BLaER1 treated with 17β-estradiol and CSF1 and Interleukin-3, amounts not matched to agents 10 nM and 100 nM (cell line): Measurements from ENCODE around the gene RGS7.
"Not testable (repeated sequence)": the region's sequence is repeated elsewhere in the genome, so short reads cannot be mapped to it uniquely, and the experiment has no call there.

Experiments used
- H3K27ac ChIP-seq, 11 experiments: shearing (Covaris generic); formaldehyde crosslinking; 2 replicates each; pipeline ENCODE4 v1.8.1; 2022
- H3K27me3 ChIP-seq, 11 experiments: shearing (Covaris generic); formaldehyde crosslinking; 2 replicates each; pipeline ENCODE4 v1.8.1; 2022
- H3K36me3 ChIP-seq, 11 experiments: shearing (Covaris generic); formaldehyde crosslinking; 2 replicates each; pipeline ENCODE4 v1.8.1; 2022
- H3K4me1 ChIP-seq, 10 experiments: shearing (Covaris generic); formaldehyde crosslinking; 2 replicates each; pipeline ENCODE4 v1.8.1; 2022
- H3K4me2 ChIP-seq, 11 experiments: shearing (Covaris generic); formaldehyde crosslinking; 2 replicates each; pipeline ENCODE4 v1.8.1; 2022
- H3K4me3 ChIP-seq, 10 experiments: shearing (Covaris generic); formaldehyde crosslinking; 2 replicates each; pipeline ENCODE4 v1.8.1; 2022
- H3K9ac ChIP-seq, 11 experiments: shearing (Covaris generic); formaldehyde crosslinking; 2 replicates each; pipeline ENCODE4 v1.8.1; 2022
- H3K9me3 ChIP-seq, 11 experiments: shearing (Covaris generic); formaldehyde crosslinking; replicated peaks in 1 of 11; 2 replicates each; pipeline ENCODE4 v1.8.1; 2022
- H4K20me1 ChIP-seq, 11 experiments: shearing (Covaris generic); formaldehyde crosslinking; 2 replicates each; pipeline ENCODE4 v1.8.1; 2022
- Cebpa-rat ChIP-seq, 11 experiments: shearing (Covaris generic); IDR thresholded peaks; 2 replicates each; pipeline ENCODE4 v1.8.1; 2022

The RGS7 gene

DNA sequence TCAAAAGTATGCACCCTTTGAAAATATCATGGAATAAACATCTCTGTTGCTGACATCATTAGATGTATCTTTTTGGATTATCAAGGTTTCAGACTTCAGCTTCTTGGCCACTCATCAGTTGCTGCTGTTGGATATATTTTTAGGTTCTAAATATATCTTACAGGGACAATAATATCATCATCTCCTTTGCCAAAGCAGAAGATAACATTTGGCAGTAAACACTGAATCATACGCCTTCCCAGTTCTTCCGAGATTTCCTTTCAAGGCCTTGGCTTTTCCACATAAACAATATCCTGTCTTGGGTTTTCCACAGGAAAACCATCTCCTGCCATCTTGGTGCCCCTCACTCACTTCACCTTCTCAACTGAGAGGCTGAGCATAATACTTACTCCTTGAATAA is 39.3 kb downstream of the RGS7 start:
- no peak overlapping the region for H3K4me3 ChIP-seq
- no peaks in the 10 kb centered on the region for H3K36me3 ChIP-seq
- no peak overlapping the region for H3K9ac ChIP-seq
- no peak for TF ChIP-seq Cebpa-rat (IDR thresholded peaks at IDR 0.05)
- H3K4me1 ChIP-seq, result no peaks in the 10 kb centered on the region
- no peaks in the 10 kb centered on the region for H4K20me1 ChIP-seq
- no peak overlapping the region for H3K27ac ChIP-seq
- no peak overlapping the region for H3K4me2 ChIP-seq
- H3K27me3 ChIP-seq, result no peaks in the 10 kb centered on the region
- H3K9me3 ChIP-seq, result no peaks in the 10 kb centered on the region

DNA sequence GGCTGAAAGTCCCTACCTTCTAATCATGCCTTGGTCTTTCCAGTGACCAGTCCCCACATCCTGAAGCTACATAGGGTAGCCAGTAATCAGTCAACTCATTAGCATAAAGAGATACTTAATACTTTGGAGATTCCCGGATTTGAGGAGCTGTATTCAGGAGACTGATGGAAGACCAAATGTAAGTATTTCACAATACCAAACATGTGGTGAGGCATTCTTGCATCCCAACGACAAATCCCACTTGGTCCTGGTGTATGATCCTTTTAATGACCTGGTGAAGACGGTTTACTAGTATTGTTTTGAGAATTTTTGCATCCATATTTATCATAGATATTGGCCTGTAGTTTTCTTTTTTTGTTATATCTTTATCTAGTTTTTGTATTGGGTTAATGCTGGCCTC is 40.6 kb downstream of the RGS7 start:
- 0 out of 22 replicates have a peak, but pooled peaks of 1 of the 11 experiments have one; percentile 33 for TF ChIP-seq Cebpa-rat (IDR thresholded peaks at IDR 0.05)

DNA sequence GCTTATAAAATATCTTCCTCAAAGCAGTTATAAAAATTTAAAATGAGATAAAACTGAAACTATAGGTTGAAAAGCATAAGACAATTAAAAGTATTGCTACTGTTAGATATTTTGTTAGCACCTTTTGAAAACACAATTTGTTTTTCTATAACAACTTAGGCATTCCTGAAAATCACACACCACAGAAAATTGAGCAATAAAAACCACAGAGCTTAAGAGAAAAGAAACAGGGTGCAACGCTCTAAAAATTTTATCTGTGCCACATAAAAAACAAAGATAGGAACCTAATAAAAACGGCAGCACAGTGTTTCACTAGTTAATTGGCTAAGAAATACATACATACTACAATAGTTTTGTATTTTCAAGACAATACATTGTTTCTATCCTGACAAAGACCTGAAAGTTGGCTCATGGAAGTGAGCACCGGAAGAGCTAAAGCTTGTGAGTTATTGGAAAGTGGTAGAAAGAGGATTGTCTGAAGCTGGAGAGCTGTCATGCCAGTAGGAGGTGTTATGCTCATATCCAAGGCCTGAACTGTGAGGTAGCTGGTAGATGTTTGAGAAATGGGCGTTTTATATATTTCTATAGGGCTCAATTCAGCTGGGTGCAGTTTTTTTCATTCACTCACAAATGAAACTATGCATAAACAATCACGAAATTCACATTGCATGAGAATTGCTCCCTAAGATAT is 45.8 kb downstream of the RGS7 start:
- no peak overlapping the region for H3K4me3 ChIP-seq
- no peak for TF ChIP-seq Cebpa-rat (IDR thresholded peaks at IDR 0.05)
- no peak overlapping the region for H3K9ac ChIP-seq
- peaks cover 0 to under 1% (median 0%) of the 10 kb centered on the region in 11 experiments; a peak in 1 of 22 replicates for H3K9me3 ChIP-seq
- H3K27me3 ChIP-seq, result no peaks in the 10 kb centered on the region
- H3K27ac ChIP-seq, result no peak overlapping the region
- no peaks in the 10 kb centered on the region for H3K36me3 ChIP-seq
- H3K4me1 ChIP-seq, result peaks cover 0 to 12% (median 0%) of the 10 kb centered on the region in 10 experiments; a peak in 6 of 20 replicates
- H4K20me1 ChIP-seq, result no peaks in the 10 kb centered on the region
- peak overlapping the region in 2 of 11 experiments; percentile 20 to 53; a peak in 3 of 22 replicates for H3K4me2 ChIP-seq

More for the DNA sequence above, 40.6 kb downstream of the RGS7 start:
- H3K27ac ChIP-seq, result no peak overlapping the region
- no peaks in the 10 kb centered on the region for H3K36me3 ChIP-seq
- no peaks in the 10 kb centered on the region; a peak in 1 of 20 replicates for H3K4me1 ChIP-seq
- H3K4me2 ChIP-seq, result no peak overlapping the region
- no peak overlapping the region for H3K4me3 ChIP-seq
- H3K27me3 ChIP-seq, result no peaks in the 10 kb centered on the region
- H3K9me3 ChIP-seq, result no peaks in the 10 kb centered on the region
- H4K20me1 ChIP-seq, result no peaks in the 10 kb centered on the region
- H3K9ac ChIP-seq, result no peak overlapping the region

DNA sequence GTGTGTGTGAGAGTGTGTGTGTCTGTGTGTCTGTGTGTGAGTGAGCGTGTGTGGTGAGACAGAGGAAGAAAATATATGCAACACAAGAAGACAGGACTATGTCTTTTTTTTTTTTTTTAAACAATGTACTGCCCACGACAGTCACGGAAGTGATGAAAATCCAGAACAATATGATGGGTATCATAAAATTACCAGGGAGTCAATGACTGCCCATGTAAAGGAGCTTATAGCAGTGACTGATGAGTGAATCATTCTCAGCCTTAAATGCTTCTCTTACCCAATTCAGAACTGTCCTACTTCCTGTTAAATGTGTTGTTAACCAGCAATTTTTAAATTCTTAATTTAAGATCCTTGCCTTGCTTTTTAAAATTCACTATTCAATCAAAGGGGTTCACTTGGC is 46.6 kb downstream of the RGS7 start:
- H3K9ac ChIP-seq, result no peak overlapping the region
- H3K4me2 ChIP-seq, result peak overlapping the region in 2 of 11 experiments; percentile 20 to 53; a peak in 3 of 22 replicates
- H3K27ac ChIP-seq, result no peak overlapping the region
- TF ChIP-seq Cebpa-rat (IDR thresholded peaks at IDR 0.05), result no peak
- H3K4me1 ChIP-seq, result peaks cover 0 to 12% (median 0%) of the 10 kb centered on the region in 10 experiments; a peak in 6 of 20 replicates
- H3K27me3 ChIP-seq, result no peaks in the 10 kb centered on the region
- no peaks in the 10 kb centered on the region for H4K20me1 ChIP-seq
- H3K4me3 ChIP-seq, result no peak overlapping the region
- no peaks in the 10 kb centered on the region for H3K36me3 ChIP-seq
- H3K9me3 ChIP-seq, result peaks cover 2 to 8% (median 5%) of the 10 kb centered on the region in 11 experiments; a peak in 20 of 22 replicates

DNA sequence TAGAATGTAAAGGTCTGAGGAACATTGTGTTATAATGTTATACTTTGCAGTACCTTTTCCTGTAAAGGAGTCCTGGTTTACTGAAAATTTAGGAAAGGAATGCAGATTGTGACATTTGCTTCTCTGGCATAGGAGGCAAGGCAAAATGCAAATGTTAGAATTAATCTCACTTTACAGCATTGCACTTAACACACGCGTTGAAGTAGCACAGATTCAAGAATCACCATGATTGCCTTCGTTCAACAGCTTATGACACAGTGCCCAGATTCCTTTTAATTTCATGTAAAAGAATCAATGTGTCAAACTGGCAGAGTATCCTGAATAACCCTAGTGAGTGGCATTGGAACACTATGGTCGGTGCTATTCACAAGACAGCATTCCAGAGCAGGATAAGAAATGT is 47.4 kb downstream of the RGS7 start:
- Histone ChIP-seq H3K9ac (no peak overlapping the region), H3K4me1 (peaks cover 0 to 12% (median 0%) of the 10 kb centered on the region in 10 experiments; a peak in 6 of 20 replicates), H3K36me3 (no peaks in the 10 kb centered on the region), H4K20me1 (no peaks in the 10 kb centered on the region), H3K4me3 (no peak overlapping the region), H3K9me3 (peaks cover 9 to 16% (median 11%) of the 10 kb centered on the region in 11 experiments; a peak in 21 of 22 replicates), H3K4me2 (no peak overlapping the region), H3K27me3 (no peaks in the 10 kb centered on the region), H3K27ac (no peak overlapping the region)
- no peak for TF ChIP-seq Cebpa-rat (IDR thresholded peaks at IDR 0.05)

DNA sequence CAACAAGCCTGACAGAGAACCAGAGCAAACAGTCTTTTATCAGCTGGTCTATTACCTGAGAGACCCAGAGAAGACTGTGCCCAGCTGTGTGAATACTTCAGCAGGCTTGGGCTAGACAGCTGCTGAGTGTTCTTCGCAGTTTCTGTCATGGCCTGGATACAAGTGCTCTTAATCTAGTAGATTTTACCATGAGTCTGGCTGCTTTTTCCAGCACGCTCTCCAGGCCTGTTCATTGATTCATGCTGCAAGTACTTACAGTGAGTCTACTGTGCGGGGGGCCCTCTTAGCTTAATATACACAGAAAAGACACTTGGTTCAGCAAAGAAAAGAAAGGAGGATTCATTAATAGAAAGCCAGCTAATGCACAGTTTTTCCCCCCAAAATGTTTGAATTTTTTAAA is 48.5 kb downstream of the RGS7 start:
- Histone ChIP-seq H4K20me1 (no peaks in the 10 kb centered on the region), H3K27me3 (no peaks in the 10 kb centered on the region), H3K9ac (no peak overlapping the region), H3K9me3 (peaks cover 21 to 27% (median 23%) of the 10 kb centered on the region in 11 experiments), H3K4me1 (peaks cover 0 to 12% (median 0%) of the 10 kb centered on the region in 10 experiments; a peak in 6 of 20 replicates), H3K27ac (no peak overlapping the region), H3K36me3 (no peaks in the 10 kb centered on the region), H3K4me2 (no peak overlapping the region), H3K4me3 (no peak overlapping the region)
- no peak for TF ChIP-seq Cebpa-rat (IDR thresholded peaks at IDR 0.05)

DNA sequence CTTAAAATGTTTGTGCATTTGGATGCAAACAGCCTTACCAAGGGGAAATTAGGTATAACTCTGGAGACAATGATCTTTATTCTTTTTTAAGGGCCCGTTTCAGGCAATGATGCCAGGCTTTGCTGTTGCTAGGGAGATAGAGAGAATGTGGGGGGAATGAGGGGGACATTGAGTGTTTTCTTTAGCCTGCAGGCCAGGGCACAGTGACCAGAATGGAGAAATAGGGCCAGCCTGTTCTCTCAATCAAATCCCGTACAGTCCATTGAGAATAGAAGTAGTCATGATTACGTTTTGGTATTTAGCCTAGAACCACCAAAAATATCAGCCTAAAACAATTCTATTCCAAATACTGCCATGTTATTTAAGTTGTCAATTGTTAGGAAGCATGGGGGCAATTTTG is 49.0 kb downstream of the RGS7 start:
- H3K27ac ChIP-seq, result no peak overlapping the region
- H3K4me3 ChIP-seq, result no peak overlapping the region
- no peak overlapping the region for H3K9ac ChIP-seq
- no peaks in the 10 kb centered on the region for H3K27me3 ChIP-seq
- H3K9me3 ChIP-seq, result peaks cover 26 to 32% (median 28%) of the 10 kb centered on the region in 11 experiments
- TF ChIP-seq Cebpa-rat (IDR thresholded peaks at IDR 0.05), result no peak
- no peaks in the 10 kb centered on the region for H4K20me1 ChIP-seq
- H3K4me2 ChIP-seq, result no peak overlapping the region
- H3K36me3 ChIP-seq, result no peaks in the 10 kb centered on the region
- H3K4me1 ChIP-seq, result peaks cover 0 to 12% (median 0%) of the 10 kb centered on the region in 10 experiments; a peak in 6 of 20 replicates

DNA sequence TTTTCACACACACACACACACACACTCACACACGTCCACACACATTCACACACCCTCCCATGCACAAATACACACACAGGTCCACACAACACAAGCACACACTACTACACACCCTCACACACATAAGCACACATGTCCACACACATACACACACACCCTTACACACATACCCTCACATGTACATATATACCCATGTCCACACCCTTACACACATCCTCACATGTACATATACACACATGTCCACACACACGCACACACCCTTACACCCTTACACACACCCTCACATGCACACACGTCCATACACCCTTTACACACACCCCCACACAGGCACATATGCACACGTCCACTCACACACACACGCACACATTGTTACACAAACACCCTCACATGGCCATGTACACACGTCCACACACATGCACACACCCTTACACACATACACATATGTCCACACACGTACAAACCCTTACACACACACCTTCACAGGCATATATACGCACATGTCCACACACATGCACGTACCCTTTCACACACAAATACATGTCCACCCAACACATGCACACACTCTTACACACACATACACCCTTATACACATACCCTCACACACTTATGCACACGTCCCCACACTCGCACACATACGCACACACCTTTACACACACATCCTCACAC is 50.7 kb downstream of the RGS7 start:
- H3K36me3 ChIP-seq, result no peaks in the 10 kb centered on the region
- no peak overlapping the region for H3K4me2 ChIP-seq
- no peaks in the 10 kb centered on the region for H3K27me3 ChIP-seq
- H3K4me1 ChIP-seq, result peaks cover 0 to 12% (median 0%) of the 10 kb centered on the region in 10 experiments; a peak in 6 of 20 replicates
- H4K20me1 ChIP-seq, result no peaks in the 10 kb centered on the region
- no peak for TF ChIP-seq Cebpa-rat (IDR thresholded peaks at IDR 0.05)
- H3K9ac ChIP-seq, result no peak overlapping the region
- H3K4me3 ChIP-seq, result no peak overlapping the region
- H3K27ac ChIP-seq, result no peak overlapping the region
- peaks cover 28 to 36% (median 31%) of the 10 kb centered on the region in 11 experiments for H3K9me3 ChIP-seq

DNA sequence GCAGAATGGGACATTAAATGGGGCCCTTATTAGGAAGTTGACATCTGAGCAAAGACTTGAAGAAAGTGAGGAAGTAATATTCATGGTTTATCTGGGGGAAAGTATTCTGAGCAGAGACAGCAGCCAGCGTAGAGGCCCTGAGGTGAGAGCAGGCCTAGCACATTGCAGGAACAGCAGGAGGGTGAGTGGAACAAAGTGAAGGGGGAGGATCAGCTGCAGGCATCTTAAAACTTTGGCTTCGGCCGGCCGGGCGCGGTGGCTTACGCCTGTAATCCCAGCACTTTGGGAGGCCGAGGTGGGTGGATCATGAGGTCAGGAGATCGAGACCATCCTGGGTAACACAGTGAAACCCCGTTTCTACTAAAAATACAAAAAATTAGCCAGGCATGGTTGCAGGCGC is 55.0 kb downstream of the RGS7 start:
- not testable (repeated sequence) for H3K27me3 ChIP-seq, H3K36me3 ChIP-seq, H4K20me1 ChIP-seq, H3K4me2 ChIP-seq, H3K27ac ChIP-seq, H3K9ac ChIP-seq, H3K4me3 ChIP-seq, H3K4me1 ChIP-seq
- H3K9me3 ChIP-seq, result peaks cover 28 to 36% (median 31%) of the 10 kb centered on the region in 11 experiments
